Endodermal cell (in vitro differentiated cells): ENCODE data around the gene GHRHR. TPM values are rescaled to one million over a fixed set of nuclear protein-coding genes. Genes with fewer than 3 reads are reported as not detected.

ENCODE experiments used
- DNase-seq: peaks from one replicate; pipeline ENCODE4 v3.0.0-alpha.2; 2017
- H3K27ac ChIP-seq: 2 replicates; pipeline ENCODE4 v1.5.1; 2013; ENCODE audit warnings: mild to moderate bottlenecking, low read depth, low read length, moderate library complexity
- H3K27me3 ChIP-seq: 2 replicates; pipeline ENCODE4 v1.6.1; 2013; ENCODE audit warnings: mild to moderate bottlenecking, low read length, moderate library complexity; ENCODE audit not compliant: insufficient read depth, control insufficient read depth, poor library complexity, severe bottlenecking
- H3K36me3 ChIP-seq: 2 replicates; pipeline ENCODE4 v1.7.0; 2013; ENCODE audit warnings: mild to moderate bottlenecking, low read length, moderate library complexity; ENCODE audit not compliant: control insufficient read depth, insufficient read depth
- H3K4me1 ChIP-seq: one replicate; pipeline ENCODE4 v1.7.0; 2013; ENCODE audit warnings: low read length; ENCODE audit not compliant: control insufficient read depth, insufficient read depth
- H3K4me3 ChIP-seq: 2 replicates; pipeline ENCODE4 v1.5.1; 2013; ENCODE audit warnings: mild to moderate bottlenecking, low read length, moderate library complexity
- H3K9ac ChIP-seq: 2 replicates; pipeline ENCODE4 v1.6.1; 2013; ENCODE audit warnings: mild to moderate bottlenecking, low read length, moderate library complexity; ENCODE audit not compliant: poor library complexity, severe bottlenecking; ENCODE audit errors: extremely low read depth
- H3K9me3 ChIP-seq: 2 replicates; pipeline ENCODE4 v1.6.1; 2013; ENCODE audit warnings: mild to moderate bottlenecking, low read length, moderate library complexity; ENCODE audit not compliant: control insufficient read depth
- H3K27ac Mint-ChIP-seq: 2 replicates; pipeline ENCODE4 v1.8.0; 2020; ENCODE audit warnings: mixed read lengths
- H3K27me3 Mint-ChIP-seq: 2 replicates; pipeline ENCODE4 v1.8.0; 2021; ENCODE audit warnings: mild to moderate bottlenecking, mixed read lengths; ENCODE audit not compliant: insufficient read depth
- H3K36me3 Mint-ChIP-seq: 2 replicates; pipeline ENCODE4 v1.8.0; 2020; ENCODE audit warnings: low read depth, mixed read lengths
- H3K4me1 Mint-ChIP-seq: 2 replicates; pipeline ENCODE4 v1.8.0; 2020; ENCODE audit warnings: mixed read lengths
- H3K4me3 Mint-ChIP-seq: 2 replicates; pipeline ENCODE4 v1.8.0; 2020; ENCODE audit warnings: mild to moderate bottlenecking, moderate library complexity, mixed read lengths
- H3K9me3 Mint-ChIP-seq: 2 replicates; pipeline ENCODE4 v1.8.0; 2020; ENCODE audit warnings: mild to moderate bottlenecking, mixed read lengths
- WGBS, 2 experiments: methylation state at CpG; one replicate each; pipeline versions ENCODE4 v1.1.5 to v1.1.7; 2013; ENCODE audit warnings: missing lambda C conversion rate in 2 of 2, mixed read lengths in 1 of 2; ENCODE audit not compliant: insufficient coverage in 1 of 2, insufficient read length in 1 of 2; 5-methylcytosine and 5-hydroxymethylcytosine counted together
- total RNA-seq, 2 donors: library from RNA; stranded (reverse); fragmentation: NEBNext Ultra II Directional in 1 of 2; extraction: Animal tissue kit (Norgen Biotek cat#: 25700) in 1 of 2; gene quantifications; 2 replicates in 1 of 2; 3 replicates in 1 of 2; pipeline ENCODE4 v1.2.1, GENCODE V29; 2021
- TF ChIP-seq, protein P1 (sequence below): fragments of 200-600 bp; sonication (generic); conservative IDR thresholded peaks from 2 replicates; pipeline ENCODE4 v1.5.0; 2021; ENCODE audit warnings: antibody characterized with exemption, mild to moderate bottlenecking

Gene GHRHR
- total RNA-seq, 2 donors from 2014 or later, result not detected

DNA sequence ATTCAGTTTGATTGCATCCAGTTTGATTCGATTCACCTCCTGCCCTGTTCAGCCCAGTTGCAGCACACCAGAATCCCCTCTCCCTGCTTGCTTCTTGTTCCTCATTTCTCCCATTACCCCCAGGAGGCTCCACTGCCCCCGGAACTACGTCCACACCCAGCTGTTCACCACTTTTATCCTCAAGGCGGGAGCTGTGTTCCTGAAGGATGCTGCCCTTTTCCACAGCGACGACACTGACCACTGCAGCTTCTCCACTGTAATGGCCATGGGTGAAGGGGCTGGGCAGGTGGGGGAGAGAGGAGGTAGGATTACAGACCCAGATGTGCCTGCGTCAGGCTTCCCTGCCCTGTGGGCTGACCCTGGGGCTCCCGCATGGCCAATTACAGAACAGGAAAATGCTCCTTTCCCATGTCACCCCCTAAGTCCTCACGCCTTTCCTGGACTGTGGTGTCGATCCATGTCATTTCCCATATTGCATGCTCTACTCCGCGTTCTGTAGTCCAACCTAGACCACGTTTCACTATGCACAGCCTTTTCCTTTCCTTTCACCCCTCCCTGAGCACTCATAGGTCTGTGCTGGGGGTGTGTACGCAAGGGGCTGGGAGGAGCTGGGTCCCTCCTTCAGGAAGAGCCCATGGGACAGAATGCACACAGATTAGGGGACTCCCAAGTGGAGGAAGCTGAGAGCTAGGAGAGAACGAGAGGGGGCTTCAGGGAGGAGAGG is 8.2 kb downstream of the GHRHR start:
- no peak overlapping the region for H3K27ac Mint-ChIP-seq
- Histone ChIP-seq H3K9me3 (no peaks in the 10 kb centered on the region), H3K9ac (no peak overlapping the region), H3K4me3 (no peak overlapping the region), H3K27ac (no peak overlapping the region), H3K27me3 (peaks cover 7% of the 10 kb centered on the region), H3K4me1 (no peaks in the 10 kb centered on the region), H3K36me3 (no peaks in the 10 kb centered on the region)
- no peaks in the 10 kb centered on the region for H3K9me3 Mint-ChIP-seq
- H3K36me3 Mint-ChIP-seq, result no peaks in the 10 kb centered on the region
- peaks cover 7% of the 10 kb centered on the region for H3K4me1 Mint-ChIP-seq
- 81 to 82% methylated on average over 12 to 15 of the region's 15 CpGs for WGBS, 2 experiments
- no peak overlapping the region for H3K4me3 Mint-ChIP-seq
- peaks cover 21% of the 10 kb centered on the region for H3K27me3 Mint-ChIP-seq
- TF ChIP-seq, protein P1, sequence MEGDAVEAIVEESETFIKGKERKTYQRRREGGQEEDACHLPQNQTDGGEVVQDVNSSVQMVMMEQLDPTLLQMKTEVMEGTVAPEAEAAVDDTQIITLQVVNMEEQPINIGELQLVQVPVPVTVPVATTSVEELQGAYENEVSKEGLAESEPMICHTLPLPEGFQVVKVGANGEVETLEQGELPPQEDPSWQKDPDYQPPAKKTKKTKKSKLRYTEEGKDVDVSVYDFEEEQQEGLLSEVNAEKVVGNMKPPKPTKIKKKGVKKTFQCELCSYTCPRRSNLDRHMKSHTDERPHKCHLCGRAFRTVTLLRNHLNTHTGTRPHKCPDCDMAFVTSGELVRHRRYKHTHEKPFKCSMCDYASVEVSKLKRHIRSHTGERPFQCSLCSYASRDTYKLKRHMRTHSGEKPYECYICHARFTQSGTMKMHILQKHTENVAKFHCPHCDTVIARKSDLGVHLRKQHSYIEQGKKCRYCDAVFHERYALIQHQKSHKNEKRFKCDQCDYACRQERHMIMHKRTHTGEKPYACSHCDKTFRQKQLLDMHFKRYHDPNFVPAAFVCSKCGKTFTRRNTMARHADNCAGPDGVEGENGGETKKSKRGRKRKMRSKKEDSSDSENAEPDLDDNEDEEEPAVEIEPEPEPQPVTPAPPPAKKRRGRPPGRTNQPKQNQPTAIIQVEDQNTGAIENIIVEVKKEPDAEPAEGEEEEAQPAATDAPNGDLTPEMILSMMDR, result no peak
- DNase-seq, result no peak

DNA sequence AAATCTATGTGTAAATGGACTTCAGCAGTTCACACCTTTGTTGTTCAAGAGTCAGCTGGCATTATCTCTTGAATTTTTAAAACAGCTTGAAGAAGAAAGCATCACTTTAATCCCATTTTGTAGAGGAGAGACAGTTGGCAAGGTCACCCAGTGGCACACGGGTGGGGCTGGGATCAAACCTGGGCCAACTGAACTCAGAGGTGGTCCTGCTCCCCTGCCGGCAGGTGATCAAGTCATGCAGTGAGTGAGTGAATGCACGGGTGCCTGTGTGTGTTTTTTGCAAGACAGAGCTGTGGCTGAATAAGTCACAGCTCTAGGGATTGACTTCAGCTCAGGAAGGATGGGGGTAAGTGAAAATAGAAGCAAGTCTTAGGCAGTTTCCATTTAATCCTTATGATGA is 9.5 kb downstream of the GHRHR start:
- Histone ChIP-seq H3K4me3 (no peak overlapping the region), H3K4me1 (no peaks in the 10 kb centered on the region), H3K9ac (no peak overlapping the region), H3K27ac (no peak overlapping the region), H3K27me3 (peaks cover 7% of the 10 kb centered on the region), H3K36me3 (no peaks in the 10 kb centered on the region), H3K9me3 (no peaks in the 10 kb centered on the region)
- Mint-ChIP-seq H3K4me3 (no peak overlapping the region), H3K9me3 (no peaks in the 10 kb centered on the region), H3K4me1 (peaks cover 7% of the 10 kb centered on the region), H3K36me3 (no peaks in the 10 kb centered on the region), H3K27me3 (peaks cover 21% of the 10 kb centered on the region), H3K27ac (no peak overlapping the region)
- 70 to 91% methylated on average over 1 to 3 of the region's 3 CpGs for WGBS, 2 experiments
- TF ChIP-seq, protein P1, result no peak
- DNase-seq, result no peak

DNA sequence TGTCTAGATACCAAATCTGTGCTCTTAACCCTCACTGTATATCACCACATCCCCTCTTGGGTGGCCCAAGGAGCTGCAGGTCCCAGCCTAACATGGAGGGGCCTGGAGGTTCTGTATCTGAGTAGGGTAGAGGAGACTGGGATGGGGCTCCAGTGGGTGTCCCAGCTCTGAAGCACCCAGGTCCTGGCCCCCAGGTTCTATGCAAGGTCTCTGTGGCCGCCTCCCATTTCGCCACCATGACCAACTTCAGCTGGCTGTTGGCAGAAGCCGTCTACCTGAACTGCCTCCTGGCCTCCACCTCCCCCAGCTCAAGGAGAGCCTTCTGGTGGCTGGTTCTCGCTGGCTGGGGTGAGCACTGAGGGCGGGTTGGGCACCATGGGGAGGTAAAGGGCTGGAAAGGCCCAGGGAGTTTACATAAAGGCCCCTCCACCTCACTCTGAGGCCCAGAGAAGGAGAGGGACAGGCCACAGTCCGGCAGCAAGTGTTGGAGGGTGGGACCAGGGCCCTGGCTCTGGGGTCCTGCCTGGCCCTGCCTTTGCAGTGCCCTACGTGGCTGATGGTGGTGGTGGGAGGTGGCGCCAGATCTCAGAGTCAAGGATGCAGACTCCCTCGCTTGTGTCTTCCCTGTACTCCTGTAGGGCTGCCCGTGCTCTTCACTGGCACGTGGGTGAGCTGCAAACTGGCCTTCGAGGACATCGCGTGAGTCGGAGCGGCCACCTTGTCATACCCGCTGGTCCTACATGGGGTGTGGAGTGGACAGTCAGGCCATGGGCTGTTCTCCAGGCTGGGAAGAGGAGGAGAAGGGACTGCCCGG is 10.2 kb downstream of the GHRHR start:
- Histone ChIP-seq H3K27ac (no peak overlapping the region), H3K4me3 (no peak overlapping the region), H3K9me3 (no peaks in the 10 kb centered on the region), H3K4me1 (no peaks in the 10 kb centered on the region), H3K36me3 (no peaks in the 10 kb centered on the region), H3K27me3 (peaks cover 12% of the 10 kb centered on the region), H3K9ac (no peak overlapping the region)
- WGBS, 2 experiments, result 91 to 96% methylated on average over 5 to 18 of the region's 18 CpGs
- no peak overlapping the region for H3K4me3 Mint-ChIP-seq
- no peak overlapping the region for H3K27ac Mint-ChIP-seq
- no peaks in the 10 kb centered on the region for H3K9me3 Mint-ChIP-seq
- no peak for DNase-seq
- peaks cover 28% of the 10 kb centered on the region for H3K27me3 Mint-ChIP-seq
- H3K4me1 Mint-ChIP-seq, result peaks cover 7% of the 10 kb centered on the region
- TF ChIP-seq, protein P1, result no peak
- H3K36me3 Mint-ChIP-seq, result no peaks in the 10 kb centered on the region
